Measurements from ENCODE around the gene TLK2. TPM values are rescaled to one million over a fixed set of nuclear protein-coding genes. Genes with fewer than 3 reads are reported as not detected.

Gene TLK2
- total RNA-seq, 1 donor from 2014 or later: 30.7 TPM

Other genes with a start within 250 kb of the TLK2 start
- not detected for gene EFCAB3, start 98.3 kb upstream of the TLK2 start, total RNA-seq
- gene METTL2A, start 54.9 kb upstream of the TLK2 start, total RNA-seq: 17.1 TPM
- 28.9 TPM for gene MRC2, start 148.8 kb downstream of the TLK2 start, total RNA-seq

Data from cardiac septum (tissue), 1 donor.